HepG2 (cell line): ENCODE results near the gene PAK3. TPM values are rescaled to one million over a fixed set of nuclear protein-coding genes. Genes with fewer than 3 reads are reported as not detected.

Source experiments
- ATAC-seq: fragments of 200-7000 bp; cut with Tn5 transposase; 3 replicates; pipeline ENCODE4 v1.9.1; 2020; ENCODE audit warnings: mild to moderate bottlenecking, moderate library complexity
- BruUV-seq: library from RNA; stranded (reverse); fragments of 400-500 nt; replicated peaks from 2 replicates; lab custom pipeline; 2021; lab: Mats Ljungman, UMichigan
- CTCF ChIA-PET: fragments of 300-600 bp; formaldehyde crosslinking; extraction: SDS; loops from one replicate; lab custom pipeline; 2021; ENCODE audit warnings: low total read pairs, inconsistent platforms, low intra/inter-chr PET ratio; lab: Yijun Ruan, JAX
- POLR2A ChIA-PET: fragments of 350-600 bp; sonication (Branson Sonifier 250); formaldehyde crosslinking; loops from one replicate; lab custom pipeline; 2020; ENCODE audit warnings: antibody characterized with exemption, inconsistent platforms; lab: Yijun Ruan, JAX
- DNase-seq: peaks from one replicate; pipeline ENCODE4 v3.0.0-alpha.2; 2015; ENCODE audit warnings: low spot score
- FAIRE-seq: peaks from 3 replicates; lab custom pipeline; 2011; peaks lifted over from hg19 to GRCh38; lab: Jason Lieb, UNC
- H2AFZ ChIP-seq: one replicate; pipeline ENCODE4 v1.6.1; 2011; ENCODE audit warnings: low read length, inconsistent platforms
- H3K27ac ChIP-seq: fragments of 300-600 bp; 3 replicates; pipeline ENCODE4 v1.8.0; 2011; ENCODE audit warnings: mixed run types, mild to moderate bottlenecking, mixed read lengths, low read length, inconsistent platforms; ENCODE audit not compliant: insufficient read depth; ENCODE audit errors: extremely low read length
- H3K27me3 ChIP-seq, 2 experiments: fragments of 200-600 bp in 1 of 2; 2 replicates in 1 of 2; 3 replicates in 1 of 2; pipeline versions ENCODE4 v1.6.0 to v1.8.0; 2011; ENCODE audit warnings: low read length in 2 of 2, mild to moderate bottlenecking in 2 of 2, moderate library complexity in 2 of 2, inconsistent platforms in 1 of 2; ENCODE audit not compliant: insufficient read depth in 2 of 2, control insufficient read depth in 1 of 2
- H3K36me3 ChIP-seq, 2 experiments: fragments of 200-600 bp in 1 of 2; replicated peaks in 1 of 2; 2 replicates in 1 of 2; 3 replicates in 1 of 2; pipeline versions ENCODE4 v1.5.1 to v1.8.0; 2011; ENCODE audit warnings: low read length in 2 of 2, inconsistent platforms in 1 of 2; ENCODE audit not compliant: insufficient read depth in 2 of 2, control insufficient read depth in 1 of 2
- H3K4me1 ChIP-seq: 2 replicates; pipeline ENCODE4 v1.5.1; 2012; ENCODE audit warnings: low read length, inconsistent platforms; ENCODE audit not compliant: insufficient read depth
- H3K4me2 ChIP-seq: 2 replicates; pipeline ENCODE4 v1.6.0; 2011; ENCODE audit warnings: low read depth, low read length, inconsistent platforms
- H3K4me3 ChIP-seq, 3 experiments: fragments of 200-600 bp in 1 of 3; sonication (generic), shearing (Covaris generic) in 1 of 3; replicated peaks in 1 of 3; 2 replicates each; pipeline ENCODE4 v1.5.1; 2011 to 2016; ENCODE audit warnings: low read length in 3 of 3, inconsistent platforms in 2 of 3, low read depth in 2 of 3, mild to moderate bottlenecking in 2 of 3, control low read depth in 1 of 3, mixed read lengths in 1 of 3; ENCODE audit not compliant: insufficient read depth in 1 of 3
- H3K79me2 ChIP-seq: one replicate; pipeline ENCODE4 v1.6.1; 2011; ENCODE audit warnings: low read length, inconsistent platforms; ENCODE audit not compliant: insufficient read depth
- H3K9ac ChIP-seq: 2 replicates; pipeline ENCODE4 v1.6.0; 2011; ENCODE audit warnings: mild to moderate bottlenecking, low read depth, low read length, inconsistent platforms; ENCODE audit not compliant: insufficient read depth
- H3K9me3 ChIP-seq: 2 replicates; pipeline ENCODE4 v1.5.1; 2012; ENCODE audit warnings: mild to moderate bottlenecking, low read length
- H4K20me1 ChIP-seq: 2 replicates; pipeline ENCODE4 v1.6.0; 2011; ENCODE audit warnings: inconsistent platforms, mild to moderate bottlenecking, low read length, moderate library complexity; ENCODE audit not compliant: insufficient read depth
- JUNB ChIP-seq: sonication (generic); formaldehyde crosslinking; IDR thresholded peaks from 2 replicates; pipeline ENCODE4 v1.8.0; 2022; ENCODE audit warnings: missing genetic modification reagents, mild to moderate bottlenecking, borderline replicate concordance
- MYC ChIP-seq: sonication (generic); formaldehyde crosslinking; IDR thresholded peaks from 2 replicates; pipeline ENCODE4 v1.9.0; 2021; ENCODE audit warnings: missing genetic modification reagents, borderline replicate concordance
- MYNN ChIP-seq: sonication (generic); formaldehyde crosslinking; IDR thresholded peaks from 2 replicates; pipeline ENCODE4 v1.4.0; 2020; ENCODE audit warnings: mild to moderate bottlenecking, low read depth, missing genetic modification reagents
- POLR2AphosphoS5 ChIP-seq: IDR thresholded peaks from 2 replicates; pipeline ENCODE4 v1.6.1; 2012; ENCODE audit warnings: low read depth, low read length
- SMARCE1 ChIP-seq: fragments of 450-650 bp; IDR thresholded peaks from 2 replicates; pipeline ENCODE4 v1.6.1; 2017; ENCODE audit warnings: borderline replicate concordance
- ZNF253 ChIP-seq: sonication (generic); formaldehyde crosslinking; IDR thresholded peaks from 2 replicates; pipeline ENCODE4 v1.8.0; 2022; ENCODE audit warnings: mild to moderate bottlenecking, missing genetic modification reagents, borderline replicate concordance
- ZNF331 ChIP-seq: sonication (generic); formaldehyde crosslinking; IDR thresholded peaks from 2 replicates; pipeline ENCODE4 v1.4.0; 2020; ENCODE audit warnings: missing genetic modification reagents
- ZNF766 ChIP-seq: sonication (generic); formaldehyde crosslinking; IDR thresholded peaks from 2 replicates; pipeline ENCODE4 v1.5.0; 2020; ENCODE audit warnings: missing genetic modification reagents, borderline replicate concordance
- ZNF781 ChIP-seq: sonication (generic); formaldehyde crosslinking; IDR thresholded peaks from 2 replicates; pipeline ENCODE4 v1.5.1; 2020; ENCODE audit warnings: borderline replicate concordance, mild to moderate bottlenecking, missing genetic modification reagents; ENCODE audit errors: not compliant biosample characterization
- WGBS: methylation state at CpG from one replicate; pipeline ENCODE4 v1.1.6; 2017; ENCODE audit warnings: low lambda C conversion rate; 5-methylcytosine and 5-hydroxymethylcytosine counted together
- in situ Hi-C: cut with HindIII; loops from 2 replicates; pipeline ENCODE4 v1.10.0; 2017; ENCODE audit warnings: low pct_unique_long_range_greater_than_20kb; ENCODE audit not compliant: extremely low pct_ligation_motif_present
- intact Hi-C: fragments of 100-400 bp; cut with micrococcal nuclease; formaldehyde crosslinking; loops from one replicate; pipeline ENCODE4 v1.10.0; 2022; ENCODE audit not compliant: unreplicated experiment
- polyA plus RNA-seq, 8 experiments: library from polyadenylated mRNA; depleted of rRNA in 3 of 8; stranded (reverse) in 7 of 8; unstranded in 1 of 8; fragments of >200 nt; fragmentation: Illumina TruSeq in 4 of 8; extraction: Trizol in 4 of 8; gene quantifications; 2 replicates each; pipeline versions ENCODE4 v1.2.1 to v1.2.3, GENCODE V29; 2011 to 2016; ENCODE audit warnings: low read depth in 4 of 8, missing spikeins in 1 of 8, mixed read lengths in 1 of 8; ENCODE audit not compliant: insufficient read depth in 1 of 8
- total RNA-seq, 5 experiments: library from RNA; depleted of rRNA; stranded (reverse); fragments of >200 nt; fragmentation: Illumina TruSeq; extraction: Trizol; gene quantifications; 2 replicates each; pipeline ENCODE4 v1.2.3, GENCODE V29; 2016; ENCODE audit warnings: low read depth in 1 of 5

PAK3 gene
- total and polyA plus RNA-seq, 2 of the 13 experiments (the other 11 are each of a cell fraction or from before 2014, with no cell fraction given), result not detected

GRCh38 chrX:111181951-111182350 is 86.0 kb downstream of the PAK3 start:
- Histone ChIP-seq H3K27me3 (no peaks in the 10 kb centered on the region), H3K79me2 (no peaks in the 10 kb centered on the region), H2AFZ (no peak overlapping the region), H3K27ac (no peak overlapping the region), H3K36me3 (no peaks in the 10 kb centered on the region), H3K4me1 (no peaks in the 10 kb centered on the region), H3K4me3 (no peak overlapping the region), H3K4me2 (no peak overlapping the region), H3K9me3 (no peaks in the 10 kb centered on the region), H4K20me1 (no peaks in the 10 kb centered on the region), H3K9ac (no peak overlapping the region)
- TF ChIP-seq MYC (CRISPR knock-in tag), result no peak
- no peak for TF ChIP-seq ZNF766
- TF ChIP-seq POLR2AphosphoS5, result no peak
- TF ChIP-seq ZNF781 (CRISPR knock-in tag), result no peak
- TF ChIP-seq MYNN, result no peak
- TF ChIP-seq ZNF331 (CRISPR knock-in tag), result no peak
- TF ChIP-seq JUNB (CRISPR knock-in tag), result no peak
- POLR2A ChIA-PET, result no interaction called here
- intact Hi-C loops (no loop called here), in situ Hi-C loops (no loop called here)
- CTCF ChIA-PET, result no interaction called here
- 10% methylated on average over 2 of the region's 3 CpGs for WGBS
- DNase-seq (no peak), FAIRE-seq (no peak), ATAC-seq (no peak)
- BruUV-seq, result no TSS peak

- no peak overlapping the region for H2AFZ ChIP-seq
- no peak for TF ChIP-seq ZNF253 (CRISPR knock-in tag)
- TF ChIP-seq SMARCE1, result no peak
- no TSS peak for BruUV-seq
- ATAC-seq, result no peak
- H3K9ac ChIP-seq, result no peak overlapping the region
- no peaks in the 10 kb centered on the region for H3K4me1 ChIP-seq
- CTCF ChIA-PET, result no interaction called here
- H3K27ac ChIP-seq, result no peak overlapping the region
- in situ Hi-C loops, result no loop called here
- no peak overlapping the region for H3K4me3 ChIP-seq
- intact Hi-C loops, result no loop called here
- H3K36me3 ChIP-seq, result no peaks in the 10 kb centered on the region
- no peak for FAIRE-seq
- no peaks in the 10 kb centered on the region for H3K27me3 ChIP-seq
- H3K79me2 ChIP-seq, result no peaks in the 10 kb centered on the region
- POLR2A ChIA-PET, result no interaction called here
- H3K9me3 ChIP-seq, result no peaks in the 10 kb centered on the region
- H4K20me1 ChIP-seq, result no peaks in the 10 kb centered on the region
- no peak overlapping the region for H3K4me2 ChIP-seq
- no peak for DNase-seq
Observed at GRCh38 chrX:111182997-111183396, 87.0 kb downstream of the PAK3 start.
